IMR-90 (cell line): ENCODE results near the gene STXBP4. TPM values are rescaled to one million over a fixed set of nuclear protein-coding genes. Genes with fewer than 3 reads are reported as not detected.

ENCODE experiments used
- ATAC-seq: fragments of 200-7000 bp; cut with Tn5 transposase; 2 replicates; pipeline ENCODE4 v1.9.1; 2020; ENCODE audit warnings: low read depth, mild to moderate bottlenecking, moderate library complexity
- BruUV-seq: library from RNA; stranded (reverse); fragments of 400-500 nt; replicated peaks from 2 replicates; lab custom pipeline; 2021; lab: Mats Ljungman, UMichigan
- CTCF ChIA-PET: fragments of 300-600 bp; formaldehyde crosslinking; extraction: SDS; loops from one replicate; lab custom pipeline; 2021; ENCODE audit warnings: antibody characterized with exemption; lab: Yijun Ruan, JAX
- POLR2A ChIA-PET: fragments of 300-600 bp; sonication (Branson Sonifier 250); formaldehyde crosslinking; loops from one replicate; lab custom pipeline; 2022; ENCODE audit warnings: antibody characterized with exemption; ENCODE audit not compliant: unreplicated experiment; lab: Charles Lee
- DNase-seq: peaks from one replicate; pipeline ENCODE4 v3.0.0; 2013
- H2AFZ ChIP-seq: replicated peaks from 2 replicates; pipeline ENCODE3; 2013; ENCODE audit warnings: low read length, mild to moderate bottlenecking; ENCODE audit not compliant: poor library complexity
- H2AK5ac ChIP-seq: 2 replicates; pipeline ENCODE4 v1.6.1; 2013; ENCODE audit warnings: low read depth, low read length, inconsistent platforms
- H2AK9ac ChIP-seq: replicated peaks from 2 replicates; pipeline ENCODE3; 2013; ENCODE audit warnings: mild to moderate bottlenecking, low read depth, low read length, moderate library complexity; ENCODE audit not compliant: poor library complexity
- H2BK120ac ChIP-seq: 2 replicates; pipeline ENCODE4 v1.6.1; 2013; ENCODE audit warnings: low read depth, low read length, inconsistent platforms
- H2BK15ac ChIP-seq: 3 replicates; pipeline ENCODE4 v1.6.1; 2013; ENCODE audit warnings: low read depth, low read length, inconsistent platforms
- H2BK20ac ChIP-seq: 2 replicates; pipeline ENCODE4 v1.6.1; 2013; ENCODE audit warnings: low read depth, mild to moderate bottlenecking, inconsistent platforms, low read length, moderate library complexity
- H2BK5ac ChIP-seq: 2 replicates; pipeline ENCODE4 v1.6.1; 2013; ENCODE audit warnings: mild to moderate bottlenecking, low read depth, low read length, inconsistent platforms; ENCODE audit not compliant: poor library complexity, severe bottlenecking
- H3K14ac ChIP-seq: replicated peaks from 2 replicates; pipeline ENCODE4 v1.6.1; 2013; ENCODE audit warnings: low read depth, low read length, inconsistent platforms
- H3K18ac ChIP-seq: 2 replicates; pipeline ENCODE4 v1.6.1; 2013; ENCODE audit warnings: low read depth, low read length, control low read depth
- H3K23ac ChIP-seq: 2 replicates; pipeline ENCODE4 v1.6.1; 2013; ENCODE audit warnings: low read depth, low read length, inconsistent platforms
- H3K27ac ChIP-seq: 2 replicates; pipeline ENCODE4 v1.5.1; 2013; ENCODE audit warnings: mild to moderate bottlenecking, control low read depth, low read length; ENCODE audit not compliant: insufficient read depth
- H3K27me3 ChIP-seq: 2 replicates; pipeline ENCODE4 v1.6.1; 2013; ENCODE audit warnings: low read length; ENCODE audit not compliant: control insufficient read depth, insufficient read depth
- H3K36me3 ChIP-seq: 2 replicates; pipeline ENCODE4 v1.6.1; 2013; ENCODE audit warnings: low read length, mixed read lengths; ENCODE audit not compliant: control insufficient read depth, insufficient read depth
- H3K4ac ChIP-seq: 2 replicates; pipeline ENCODE4 v1.6.1; 2013; ENCODE audit warnings: low read depth, low read length, inconsistent platforms
- H3K4me1 ChIP-seq: 2 replicates; pipeline ENCODE4 v1.6.1; 2013; ENCODE audit warnings: low read length, mixed read lengths; ENCODE audit not compliant: control insufficient read depth, insufficient read depth
- H3K4me2 ChIP-seq: 2 replicates; pipeline ENCODE4 v1.6.1; 2013; ENCODE audit warnings: low read depth, mild to moderate bottlenecking, control low read depth, low read length, moderate library complexity
- H3K4me3 ChIP-seq: 2 replicates; pipeline ENCODE4 v1.5.1; 2013; ENCODE audit warnings: low read depth, mild to moderate bottlenecking, control low read depth, low read length, moderate library complexity; ENCODE audit not compliant: insufficient read depth
- H3K56ac ChIP-seq: 2 replicates; pipeline ENCODE4 v1.6.1; 2013; ENCODE audit warnings: low read length, inconsistent platforms; ENCODE audit not compliant: insufficient read depth; ENCODE audit errors: extremely low read depth
- H3K79me1 ChIP-seq, 2 experiments: 2 replicates each; pipeline ENCODE4 v1.6.1; 2013; ENCODE audit warnings: low read length in 2 of 2, inconsistent platforms in 1 of 2, low read depth in 1 of 2
- H3K9ac ChIP-seq: 2 replicates; pipeline ENCODE4 v1.6.1; 2013; ENCODE audit warnings: low read depth, low read length, control low read depth
- H3K9me1 ChIP-seq: 2 replicates; pipeline ENCODE4 v1.6.1; 2013; ENCODE audit warnings: low read length, inconsistent platforms; ENCODE audit not compliant: insufficient read depth
- H3K9me3 ChIP-seq: 2 replicates; pipeline ENCODE4 v1.6.1; 2013; ENCODE audit warnings: low read length; ENCODE audit not compliant: control insufficient read depth, insufficient read depth
- H4K20me1 ChIP-seq: 2 replicates; pipeline ENCODE4 v1.6.1; 2013; ENCODE audit warnings: low read length, inconsistent platforms; ENCODE audit not compliant: insufficient read depth
- H4K5ac ChIP-seq: 2 replicates; pipeline ENCODE4 v1.6.1; 2013; ENCODE audit warnings: mild to moderate bottlenecking, low read depth, low read length, control low read depth
- H4K8ac ChIP-seq, 2 experiments: 2 replicates each; pipeline ENCODE4 v1.6.1; 2013; ENCODE audit warnings: low read depth in 2 of 2, low read length in 2 of 2, control low read depth in 1 of 2, inconsistent platforms in 1 of 2
- H4K91ac ChIP-seq: 2 replicates; pipeline ENCODE4 v1.6.1; 2013; ENCODE audit warnings: low read depth, low read length, inconsistent platforms; ENCODE audit not compliant: insufficient read depth
- BHLHE40 ChIP-seq: fragments of 150-350 bp; IDR thresholded peaks from 2 replicates; pipeline ENCODE4 v1.6.1; 2016; ENCODE audit warnings: mild to moderate bottlenecking, low read depth, low read length
- CEBPB ChIP-seq: IDR thresholded peaks from 2 replicates; pipeline ENCODE4 v1.6.1; 2012; ENCODE audit warnings: low read depth, low read length, improper control_type of control experiment
- CHD1 ChIP-seq: IDR thresholded peaks from 2 replicates; pipeline ENCODE4 v1.6.1; 2012; ENCODE audit warnings: low read depth, low read length, improper control_type of control experiment
- FOS ChIP-seq: fragments of 150-350 bp; IDR thresholded peaks from 2 replicates; pipeline ENCODE4 v1.6.1; 2016; ENCODE audit warnings: low read depth, low read length
- MAFK ChIP-seq: IDR thresholded peaks from 2 replicates; pipeline ENCODE4 v1.6.1; 2012; ENCODE audit warnings: low read depth, low read length, improper control_type of control experiment
- MAZ ChIP-seq: IDR thresholded peaks from 2 replicates; pipeline ENCODE4 v1.6.1; 2012; ENCODE audit warnings: low read depth, mild to moderate bottlenecking, low read length, improper control_type of control experiment, moderate library complexity, borderline replicate concordance
- MXI1 ChIP-seq: IDR thresholded peaks from 2 replicates; pipeline ENCODE4 v1.6.1; 2012; ENCODE audit warnings: low read depth, mild to moderate bottlenecking, low read length, moderate library complexity, borderline replicate concordance
- NFE2L2 ChIP-seq: fragments of 150-350 bp; IDR thresholded peaks from 2 replicates; pipeline ENCODE4 v1.6.1; 2016; ENCODE audit warnings: low read depth, mild to moderate bottlenecking, low read length
- POLR2A ChIP-seq: IDR thresholded peaks from 2 replicates; pipeline ENCODE4 v1.6.1; 2012; ENCODE audit warnings: mild to moderate bottlenecking, low read depth, low read length
- RCOR1 ChIP-seq: IDR thresholded peaks from 2 replicates; pipeline ENCODE4 v1.6.1; 2012; ENCODE audit warnings: mild to moderate bottlenecking, low read length, improper control_type of control experiment; ENCODE audit not compliant: insufficient replicate concordance
- RFX5 ChIP-seq: IDR thresholded peaks from 2 replicates; pipeline ENCODE4 v1.8.0; 2012; ENCODE audit warnings: low read depth, mild to moderate bottlenecking, low read length, moderate library complexity
- SMC3 ChIP-seq: fragments of 150-350 bp; IDR thresholded peaks from 2 replicates; pipeline ENCODE4 v1.6.1; 2016; ENCODE audit warnings: low read depth, mild to moderate bottlenecking, antibody characterized with exemption, low read length, moderate library complexity
- WGBS, 2 experiments: methylation state at CpG; one replicate each; pipeline versions ENCODE4 v1.1.5 to v1.1.7; 2013; ENCODE audit warnings: missing lambda C conversion rate in 2 of 2; ENCODE audit not compliant: insufficient read length in 1 of 2; ENCODE audit errors: extremely low coverage in 2 of 2; 5-methylcytosine and 5-hydroxymethylcytosine counted together
- dilution Hi-C: fragments of 300-500 bp; cut with HindIII; formaldehyde crosslinking; loops from one replicate; pipeline ENCODE4 v1.14.3; 2018; ENCODE audit warnings: low sequenced_read_pairs; ENCODE audit not compliant: unreplicated experiment
- in situ Hi-C: fragments of 300-500 bp; cut with MboI; formaldehyde crosslinking; loops from 3 replicates; pipeline ENCODE4 v1.14.3; 2019; ENCODE audit warnings: low sequenced_read_pairs, inconsistent platforms, mixed read lengths
- intact Hi-C: fragments of 100-400 bp; cut with micrococcal nuclease; formaldehyde crosslinking; loops from 2 replicates; pipeline ENCODE4 v1.10.0; 2022
- polyA plus RNA-seq, 3 experiments: library from polyadenylated mRNA; depleted of rRNA; stranded (reverse); fragments of >200 nt; gene quantifications; 2 replicates each; pipeline ENCODE4 v1.2.3, GENCODE V29; 2012; ENCODE audit warnings: low replicate concordance in 1 of 3
- total RNA-seq: library from RNA; depleted of rRNA; stranded (reverse); fragments of >200 nt; gene quantifications from 2 replicates; pipeline ENCODE4 v1.2.3, GENCODE V29; 2012
- TF ChIP-seq, protein P1 (sequence below): fragments of 150-350 bp; IDR thresholded peaks from 2 replicates; pipeline ENCODE4 v1.6.1; 2016; ENCODE audit warnings: low read depth, mild to moderate bottlenecking, low read length, moderate library complexity, borderline replicate concordance
- TF ChIP-seq, protein P2 (sequence below): fragments of 150-350 bp; IDR thresholded peaks from 2 replicates; pipeline ENCODE4 v1.6.1; 2017; ENCODE audit warnings: mild to moderate bottlenecking, antibody characterized with exemption, low read length, low read depth

The STXBP4 gene
- total and polyA plus RNA-seq, 2 of the 4 experiments (the other 2 are of a cell fraction), result 4.1 to 20.4 TPM

DNA sequence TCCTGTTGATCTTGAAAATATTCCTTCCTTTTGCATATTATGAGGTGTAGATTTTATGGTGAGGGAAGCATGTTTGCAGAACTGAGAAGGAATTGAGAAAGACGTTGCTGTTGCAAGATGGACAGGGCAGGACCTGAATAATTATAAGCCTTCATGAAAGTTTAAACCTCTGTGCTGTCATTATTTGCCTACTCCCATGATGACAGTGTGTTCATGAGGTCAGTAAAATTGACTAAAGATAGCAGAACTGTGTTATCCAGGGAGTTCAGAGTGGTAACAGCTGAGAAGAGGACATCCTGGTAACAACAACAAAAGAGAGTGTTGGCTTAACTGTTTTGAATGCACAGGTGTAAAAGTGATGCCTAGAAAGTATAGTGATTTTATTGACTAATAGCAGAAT, 250.9 kb downstream of the STXBP4 start:
- H4K20me1 ChIP-seq, result no peaks in the 10 kb centered on the region
- no peak overlapping the region for H3K56ac ChIP-seq
- no TSS peak for BruUV-seq
- H3K79me1 ChIP-seq, result no peaks in the 10 kb centered on the region
- no peak overlapping the region for H4K8ac ChIP-seq
- no peak overlapping the region for H2AK5ac ChIP-seq
- no peaks in the 10 kb centered on the region; the same call in 1 of the 2 replicates for H3K27me3 ChIP-seq
- DNase-seq (no peak), ATAC-seq (no peak)
- no peak overlapping the region for H2BK120ac ChIP-seq
- H3K9me3 ChIP-seq, result no peaks in the 10 kb centered on the region
- H4K5ac ChIP-seq, result no peak overlapping the region
- H3K4me3 ChIP-seq, result no peak overlapping the region
- H3K4me2 ChIP-seq, result no peak overlapping the region
- POLR2A ChIA-PET, result no interaction called here
- H3K4me1 ChIP-seq, result no peaks in the 10 kb centered on the region
- no peak overlapping the region for H2BK5ac ChIP-seq
- 20% methylated on average over 1 of the region's 1 CpG; no CpG with 5 or more reads in 1 of the 2 experiments for WGBS, 2 experiments
- no peak overlapping the region for H3K4ac ChIP-seq
- TF ChIP-seq MAFK, result no peak
- no peak for TF ChIP-seq POLR2A
- TF ChIP-seq FOS, result no peak
- no peak for TF ChIP-seq RCOR1
- no peak for TF ChIP-seq BHLHE40
- TF ChIP-seq MAZ, result no peak
- no peak for TF ChIP-seq CEBPB
- TF ChIP-seq NFE2L2, result no peak
- TF ChIP-seq, protein P1, sequence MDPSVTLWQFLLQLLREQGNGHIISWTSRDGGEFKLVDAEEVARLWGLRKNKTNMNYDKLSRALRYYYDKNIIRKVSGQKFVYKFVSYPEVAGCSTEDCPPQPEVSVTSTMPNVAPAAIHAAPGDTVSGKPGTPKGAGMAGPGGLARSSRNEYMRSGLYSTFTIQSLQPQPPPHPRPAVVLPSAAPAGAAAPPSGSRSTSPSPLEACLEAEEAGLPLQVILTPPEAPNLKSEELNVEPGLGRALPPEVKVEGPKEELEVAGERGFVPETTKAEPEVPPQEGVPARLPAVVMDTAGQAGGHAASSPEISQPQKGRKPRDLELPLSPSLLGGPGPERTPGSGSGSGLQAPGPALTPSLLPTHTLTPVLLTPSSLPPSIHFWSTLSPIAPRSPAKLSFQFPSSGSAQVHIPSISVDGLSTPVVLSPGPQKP, result no peak
- TF ChIP-seq MXI1, result no peak
- no peak for TF ChIP-seq SMC3
- TF ChIP-seq CHD1, result no peak
- TF ChIP-seq, protein P2, sequence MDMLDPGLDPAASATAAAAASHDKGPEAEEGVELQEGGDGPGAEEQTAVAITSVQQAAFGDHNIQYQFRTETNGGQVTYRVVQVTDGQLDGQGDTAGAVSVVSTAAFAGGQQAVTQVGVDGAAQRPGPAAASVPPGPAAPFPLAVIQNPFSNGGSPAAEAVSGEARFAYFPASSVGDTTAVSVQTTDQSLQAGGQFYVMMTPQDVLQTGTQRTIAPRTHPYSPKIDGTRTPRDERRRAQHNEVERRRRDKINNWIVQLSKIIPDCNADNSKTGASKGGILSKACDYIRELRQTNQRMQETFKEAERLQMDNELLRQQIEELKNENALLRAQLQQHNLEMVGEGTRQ, result no peak
- TF ChIP-seq RFX5, result no peak
- H2AFZ ChIP-seq, result no peak overlapping the region
- H2AK9ac ChIP-seq, result no peak overlapping the region
- H3K36me3 ChIP-seq, result no peaks in the 10 kb centered on the region
- in situ Hi-C loops, result no loop called here
- intact Hi-C loops, result no loop called here
- no peak overlapping the region for H2BK15ac ChIP-seq
- CTCF ChIA-PET, result no interaction called here
- dilution Hi-C loops, result no loop called here
- H3K18ac ChIP-seq, result no peak overlapping the region
- no peak overlapping the region for H3K27ac ChIP-seq
- no peak overlapping the region for H3K9ac ChIP-seq
- H4K91ac ChIP-seq, result no peak overlapping the region
- H3K14ac ChIP-seq, result no peak overlapping the region
- no peak overlapping the region for H2BK20ac ChIP-seq
- H3K23ac ChIP-seq, result no peak overlapping the region
- H3K9me1 ChIP-seq, result no peaks in the 10 kb centered on the region
